Left lung (tissue), 10 donors: Measurements from ENCODE around the gene THEM4. TPM values are rescaled to one million over a fixed set of nuclear protein-coding genes. Genes with fewer than 3 reads are reported as not detected.

ENCODE experiments used
- ATAC-seq: fragments of 200-7000 bp; cut with Tn5 transposase; one replicate; pipeline ENCODE4 v1.9.1; 2020; ENCODE audit warnings: moderate library complexity
- DNase-seq, 4 donors: peaks; one replicate each; pipeline ENCODE4 v3.0.0-alpha.2; 2013 to 2020
- H3K27ac ChIP-seq, 2 donors: fragments of 200-600 bp; sonication (generic) in 1 of 2; one replicate each; pipeline versions ENCODE4 v1.5.0 to v1.8.0; 2020 to 2021
- H3K27me3 ChIP-seq, 2 donors: fragments of 200-600 bp; sonication (generic) in 1 of 2; one replicate each; pipeline versions ENCODE4 v1.5.0 to v1.8.0; 2020 to 2021
- H3K36me3 ChIP-seq, 2 donors: fragments of 200-600 bp; sonication (generic) in 1 of 2; one replicate each; pipeline versions ENCODE4 v1.5.0 to v1.8.0; 2020 to 2021
- H3K4me1 ChIP-seq, 2 donors: fragments of 200-600 bp; one replicate each; pipeline ENCODE4 v1.8.0; 2021
- H3K4me3 ChIP-seq, 2 donors: fragments of 200-600 bp; sonication (generic) in 1 of 2; one replicate each; pipeline versions ENCODE4 v1.5.0 to v1.8.0; 2020 to 2021; ENCODE audit warnings: mild to moderate bottlenecking in 1 of 2
- H3K9me3 ChIP-seq, 2 donors: fragments of 200-600 bp; sonication (generic) in 1 of 2; one replicate each; pipeline versions ENCODE4 v1.5.0 to v1.8.0; 2020 to 2021
- intact Hi-C, 2 donors: fragments of 100-400 bp; cut with DNase I; formaldehyde crosslinking; loops; one replicate each; pipeline versions ENCODE4 v1.11.2 to v1.14.2; 2022
- polyA plus RNA-seq, 6 donors: library from polyadenylated mRNA; unstranded; fragments of 120-200 nt; gene quantifications; one replicate each; pipeline ENCODE4 v1.2.1, GENCODE V29; 2013; ENCODE audit not compliant: insufficient read length in 6 of 6
- total RNA-seq, 2 donors: library from RNA; stranded (reverse); fragmentation: NEBNext Ultra II Directional; extraction: Animal tissue kit (Norgen Biotek cat#: 25700); gene quantifications; one replicate each; pipeline ENCODE4 v1.2.1, GENCODE V29; 2021
- TF ChIP-seq, protein P1 (sequence below), 2 donors: fragments of 200-600 bp; sonication (generic) in 1 of 2; IDR thresholded peaks; one replicate each; pipeline versions ENCODE4 v1.5.0 to v1.8.0; 2021; ENCODE audit warnings: antibody characterized with exemption in 2 of 2
- donor health status: DM: no; HTN: yes; CAD: no.
- donor health status: DM: no; HTN: no; CAD: no.

Gene THEM4
- total and polyA plus RNA-seq, 8 donors = 10.6 to 36.8 (median 30.6) TPM

DNA sequence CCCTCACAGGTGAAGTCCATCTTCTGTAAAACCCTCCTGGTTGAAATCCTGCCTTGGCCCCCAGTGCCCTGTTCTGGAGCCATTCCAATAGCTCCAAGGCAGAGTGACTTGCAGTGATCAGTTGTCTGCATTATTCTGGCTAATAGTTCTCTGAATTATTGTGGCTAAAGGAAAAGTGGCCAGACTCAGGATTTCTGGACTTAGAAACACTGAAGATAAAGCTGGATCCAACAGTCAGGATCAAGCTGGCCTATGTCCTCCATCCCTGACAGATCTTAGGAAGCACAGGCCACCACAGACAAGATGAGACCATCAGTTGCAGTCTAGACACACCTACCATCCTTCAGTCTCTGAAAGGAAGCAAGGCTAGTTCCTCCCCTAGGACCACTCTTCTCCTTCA is 68.9 kb downstream of the THEM4 start:
- Histone ChIP-seq H3K4me3 (peak overlapping the region in 1 of 2 donors; percentile 42), H3K4me1 (peaks cover 13 to 34% of the 10 kb centered on the region in 2 donors), H3K36me3 (no peaks in the 10 kb centered on the region), H3K27ac (peak overlapping the region; percentile 57 to 58), H3K9me3 (no peaks in the 10 kb centered on the region), H3K27me3 (peaks cover 25 to 50% of the 10 kb centered on the region in 2 donors)
- DNase-seq = no peak
- intact Hi-C loops = no loop called here
- TF ChIP-seq, protein P1, sequence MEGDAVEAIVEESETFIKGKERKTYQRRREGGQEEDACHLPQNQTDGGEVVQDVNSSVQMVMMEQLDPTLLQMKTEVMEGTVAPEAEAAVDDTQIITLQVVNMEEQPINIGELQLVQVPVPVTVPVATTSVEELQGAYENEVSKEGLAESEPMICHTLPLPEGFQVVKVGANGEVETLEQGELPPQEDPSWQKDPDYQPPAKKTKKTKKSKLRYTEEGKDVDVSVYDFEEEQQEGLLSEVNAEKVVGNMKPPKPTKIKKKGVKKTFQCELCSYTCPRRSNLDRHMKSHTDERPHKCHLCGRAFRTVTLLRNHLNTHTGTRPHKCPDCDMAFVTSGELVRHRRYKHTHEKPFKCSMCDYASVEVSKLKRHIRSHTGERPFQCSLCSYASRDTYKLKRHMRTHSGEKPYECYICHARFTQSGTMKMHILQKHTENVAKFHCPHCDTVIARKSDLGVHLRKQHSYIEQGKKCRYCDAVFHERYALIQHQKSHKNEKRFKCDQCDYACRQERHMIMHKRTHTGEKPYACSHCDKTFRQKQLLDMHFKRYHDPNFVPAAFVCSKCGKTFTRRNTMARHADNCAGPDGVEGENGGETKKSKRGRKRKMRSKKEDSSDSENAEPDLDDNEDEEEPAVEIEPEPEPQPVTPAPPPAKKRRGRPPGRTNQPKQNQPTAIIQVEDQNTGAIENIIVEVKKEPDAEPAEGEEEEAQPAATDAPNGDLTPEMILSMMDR (IDR thresholded peaks at IDR 0.05) = no peak
- ATAC-seq = no peak

- no peaks in the 10 kb centered on the region for H3K9me3 ChIP-seq
- TF ChIP-seq, protein P1 (IDR thresholded peaks at IDR 0.05) = no peak
- H3K4me1 ChIP-seq = peaks cover 13 to 38% of the 10 kb centered on the region in 2 donors
- peaks cover 25 to 50% of the 10 kb centered on the region in 2 donors for H3K27me3 ChIP-seq
- H3K36me3 ChIP-seq = no peaks in the 10 kb centered on the region
- DNase-seq (peak in 3 of 4 donors; percentile 60 to 84 (median 74)), ATAC-seq (peak; percentile 63)
- peak within 1 kb of the TSS; percentile 57 to 58 for H3K27ac ChIP-seq
- intact Hi-C loops = no loop called here
- H3K4me3 ChIP-seq = peak within 1 kb of the TSS; percentile 32 to 42
Observed at GRCh38 chr1:151839457-151840403, 69.6 kb downstream of the THEM4 start, which contains the start of gene C2CD4D. Gene C2CD4D (minus strand): TSS chr1:151839820. CDS start chr1:151838989, 831 bp downstream.

DNA sequence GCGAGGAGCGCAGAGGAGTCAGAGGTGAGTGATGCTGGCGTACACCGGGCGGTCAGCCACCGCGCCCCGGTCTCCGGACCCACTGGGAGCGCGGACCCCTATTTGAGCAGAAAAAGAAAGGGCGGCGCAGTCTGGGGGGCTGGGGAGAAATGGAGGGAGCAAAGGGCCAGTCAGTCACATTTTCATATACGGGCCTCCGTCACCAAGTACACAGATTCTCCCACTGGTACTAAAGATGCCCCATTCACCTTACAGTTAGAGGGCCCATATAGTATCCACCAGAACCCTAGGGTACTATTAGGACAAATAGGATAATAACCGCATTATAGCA is 70.3 kb downstream of the THEM4 start:
- intact Hi-C loops = no loop called here
- Histone ChIP-seq H3K9me3 (no peaks in the 10 kb centered on the region), H3K4me3 (peak overlapping the region; percentile 32 to 42), H3K4me1 (peaks cover 13 to 43% of the 10 kb centered on the region in 2 donors), H3K27me3 (peaks cover 25 to 50% of the 10 kb centered on the region in 2 donors), H3K27ac (no peak overlapping the region), H3K36me3 (no peaks in the 10 kb centered on the region)
- ATAC-seq = no peak
- DNase-seq = no peak
- TF ChIP-seq, protein P1 (IDR thresholded peaks at IDR 0.05) = no peak

GRCh38 chr1:151838222-151839081 is 70.9 kb downstream of the THEM4 start:
- H3K4me3 ChIP-seq = peak overlapping the region; percentile 32 to 42
- peak overlapping the region in 1 of 2 donors; percentile 41 for H3K27ac ChIP-seq
- DNase-seq (no peak), ATAC-seq (peak; percentile 10)
- intact Hi-C loops = no loop called here
- peaks cover 25 to 50% of the 10 kb centered on the region in 2 donors for H3K27me3 ChIP-seq
- peaks cover 13 to 48% of the 10 kb centered on the region in 2 donors for H3K4me1 ChIP-seq
- no peaks in the 10 kb centered on the region for H3K9me3 ChIP-seq
- TF ChIP-seq, protein P1 (IDR thresholded peaks at IDR 0.05) = no peak
- H3K36me3 ChIP-seq = no peaks in the 10 kb centered on the region
